ENCODE data around the gene GNG2. TPM values are rescaled to one million over a fixed set of nuclear protein-coding genes. Genes with fewer than 3 reads are reported as not detected.

The GNG2 gene
- total and polyA plus RNA-seq, 5 donors from 2014 or later, result 145 to 252 (median 203) TPM

DNA sequence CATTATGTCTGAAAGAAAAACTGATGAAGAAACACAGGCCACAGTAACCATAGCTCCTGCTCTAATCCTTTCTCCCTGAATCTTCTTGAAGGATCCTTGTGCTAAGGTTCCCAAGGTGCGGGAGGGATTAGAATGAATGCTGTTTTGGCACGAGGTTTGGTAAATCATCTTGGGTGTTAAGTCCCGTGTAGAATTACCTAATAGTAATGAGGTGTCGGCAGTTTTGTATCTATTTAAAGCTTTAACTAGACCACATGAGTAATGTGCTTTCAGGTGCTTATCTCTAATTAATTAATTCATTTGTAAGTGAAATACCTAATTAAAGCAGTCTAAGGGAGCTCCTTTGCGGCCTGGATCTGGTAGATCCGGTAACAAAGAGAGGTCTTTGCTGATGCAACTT, 53.9 kb downstream of the GNG2 start:
- Histone ChIP-seq H3K36me3 (ENCODE audit: control insufficient read depth, insufficient read depth, low read length) (peaks cover 41% of the 10 kb centered on the region), H3K4me3 (ENCODE audit: low read depth, low read length) (no peak overlapping the region), H3K9me3 (ENCODE audit: control insufficient read depth in 2 of 2, low read length in 2 of 2) (no peaks in the 10 kb centered on the region), H3K27ac (ENCODE audit: insufficient read depth, low read length, poor library complexity, severe bottlenecking) (no peak overlapping the region), H3K4me1 (ENCODE audit: control insufficient read depth, insufficient read depth, low read length, poor library complexity, severe bottlenecking) (peaks cover 37% of the 10 kb centered on the region), H3K27me3 (ENCODE audit: control insufficient read depth, insufficient read depth, low read length) (no peaks in the 10 kb centered on the region)
- H3K27me3 Mint-ChIP-seq, result no peaks in the 10 kb centered on the region
- ATAC-seq (ENCODE audit: low read depth in 2 of 2) (no peak), DNase-seq (no peak)
- H3K4me3 Mint-ChIP-seq, result no peak overlapping the region
- H3K4me1 Mint-ChIP-seq, result peaks cover 45 to 86% (median 65%) of the 10 kb centered on the region in 4 donors
- no peaks in the 10 kb centered on the region for H3K9me3 Mint-ChIP-seq
- peak overlapping the region in 2 of 3 donors; percentile 32 to 92 for H3K27ac Mint-ChIP-seq
- H3K36me3 Mint-ChIP-seq, result peaks cover 35% of the 10 kb centered on the region

DNA sequence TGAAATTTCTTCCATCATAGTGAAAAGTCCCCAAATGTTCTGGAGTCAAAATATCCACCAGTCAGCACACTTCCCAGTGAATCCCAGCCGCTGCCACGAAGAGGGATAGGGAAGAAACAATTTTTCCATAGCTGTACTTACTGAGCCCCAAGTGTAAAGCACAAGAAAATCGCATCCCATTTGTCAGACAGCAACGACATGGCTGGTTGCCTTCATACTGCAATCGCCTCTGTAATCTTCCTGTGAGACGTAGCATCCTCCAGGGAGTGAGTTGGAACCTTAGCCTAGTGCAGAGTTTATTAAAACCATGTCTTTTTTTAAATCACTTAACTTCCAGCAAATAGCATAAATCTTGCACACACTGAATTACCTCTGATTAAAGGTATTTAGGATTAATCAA, 56.8 kb downstream of the GNG2 start:
- Histone ChIP-seq H3K4me1 (ENCODE audit: control insufficient read depth, insufficient read depth, low read length, poor library complexity, severe bottlenecking) (peaks cover 30% of the 10 kb centered on the region), H3K27ac (ENCODE audit: insufficient read depth, low read length, poor library complexity, severe bottlenecking) (no peak overlapping the region), H3K9me3 (ENCODE audit: control insufficient read depth in 2 of 2, low read length in 2 of 2) (no peaks in the 10 kb centered on the region), H3K27me3 (ENCODE audit: control insufficient read depth, insufficient read depth, low read length) (no peaks in the 10 kb centered on the region), H3K4me3 (ENCODE audit: low read depth, low read length) (no peak overlapping the region), H3K36me3 (ENCODE audit: control insufficient read depth, insufficient read depth, low read length) (peaks cover 35% of the 10 kb centered on the region)
- ATAC-seq (ENCODE audit: low read depth in 2 of 2), result no peak
- Mint-ChIP-seq H3K27ac (peak overlapping the region in 2 of 3 donors; percentile 89 to 92), H3K36me3 (peaks cover 27% of the 10 kb centered on the region), H3K4me3 (no peak overlapping the region), H3K27me3 (no peaks in the 10 kb centered on the region), H3K4me1 (peaks cover 47 to 82% (median 66%) of the 10 kb centered on the region in 4 donors), H3K9me3 (no peaks in the 10 kb centered on the region)
- no peak for DNase-seq

DNA sequence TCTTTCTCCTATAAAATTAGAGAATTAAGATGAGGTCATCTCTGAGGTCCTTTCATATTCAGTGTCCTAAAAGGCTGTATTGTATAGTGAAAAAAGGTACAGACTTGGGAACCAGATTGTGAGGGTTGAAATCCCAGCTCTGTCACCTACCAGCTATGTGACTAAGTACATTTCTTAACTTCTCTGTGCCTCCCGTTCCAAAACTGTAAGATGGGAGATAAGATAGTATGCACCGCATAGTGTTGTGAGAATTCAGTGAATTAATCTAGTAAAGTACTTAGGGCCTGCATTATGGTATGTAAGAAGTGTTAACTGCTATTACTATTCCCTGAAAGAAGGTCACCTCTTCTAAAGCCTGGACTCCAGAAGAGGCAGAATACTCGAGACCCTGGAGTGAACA, 60.6 kb downstream of the GNG2 start:
- no peaks in the 10 kb centered on the region for H3K27me3 ChIP-seq (ENCODE audit: control insufficient read depth, insufficient read depth, low read length)
- no peaks in the 10 kb centered on the region for H3K9me3 ChIP-seq (ENCODE audit: control insufficient read depth in 2 of 2, low read length in 2 of 2)
- no peak overlapping the region for H3K27ac ChIP-seq (ENCODE audit: insufficient read depth, low read length, poor library complexity, severe bottlenecking)
- no peak overlapping the region for H3K4me3 ChIP-seq (ENCODE audit: low read depth, low read length)
- no peak for DNase-seq
- peaks cover 17% of the 10 kb centered on the region for H3K4me1 ChIP-seq (ENCODE audit: control insufficient read depth, insufficient read depth, low read length, poor library complexity, severe bottlenecking)
- H3K27me3 Mint-ChIP-seq, result no peaks in the 10 kb centered on the region
- H3K4me1 Mint-ChIP-seq, result peaks cover 42 to 71% (median 53%) of the 10 kb centered on the region in 4 donors
- peak overlapping the region in 1 of 3 donors; percentile 32 for H3K27ac Mint-ChIP-seq
- H3K9me3 Mint-ChIP-seq, result no peaks in the 10 kb centered on the region
- peaks cover 14% of the 10 kb centered on the region for H3K36me3 ChIP-seq (ENCODE audit: control insufficient read depth, insufficient read depth, low read length)
- ATAC-seq (ENCODE audit: low read depth in 2 of 2), result no peak
- H3K36me3 Mint-ChIP-seq, result peaks cover 15% of the 10 kb centered on the region
- H3K4me3 Mint-ChIP-seq, result no peak overlapping the region

DNA sequence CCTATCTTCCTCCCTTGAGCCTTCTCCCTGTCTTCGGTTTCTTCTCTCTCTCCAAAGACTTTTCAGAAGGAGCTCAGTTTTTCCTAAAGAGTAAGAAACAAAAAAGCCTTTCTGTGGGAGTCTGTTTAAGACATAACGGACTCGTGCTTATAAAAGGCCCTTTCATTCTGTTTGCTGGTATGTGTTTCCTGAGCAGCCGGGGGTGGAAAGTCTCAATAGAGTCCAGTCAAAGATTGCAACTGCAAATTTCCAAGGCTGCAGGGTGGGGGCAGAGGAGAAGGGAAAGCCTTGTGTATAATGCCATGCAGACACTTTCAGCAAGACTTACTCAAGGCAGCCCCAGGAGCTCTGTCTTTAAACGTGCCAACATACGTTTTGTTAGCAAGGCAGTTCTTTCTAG, 62.2 kb downstream of the GNG2 start:
- Histone ChIP-seq H3K4me3 (ENCODE audit: low read depth, low read length) (no peak overlapping the region), H3K9me3 (ENCODE audit: control insufficient read depth in 2 of 2, low read length in 2 of 2) (no peaks in the 10 kb centered on the region), H3K4me1 (ENCODE audit: control insufficient read depth, insufficient read depth, low read length, poor library complexity, severe bottlenecking) (peaks cover 17% of the 10 kb centered on the region), H3K27me3 (ENCODE audit: control insufficient read depth, insufficient read depth, low read length) (no peaks in the 10 kb centered on the region), H3K27ac (ENCODE audit: insufficient read depth, low read length, poor library complexity, severe bottlenecking) (no peak overlapping the region), H3K36me3 (ENCODE audit: control insufficient read depth, insufficient read depth, low read length) (peaks cover 7% of the 10 kb centered on the region)
- DNase-seq (no peak), ATAC-seq (ENCODE audit: low read depth in 2 of 2) (no peak)
- peak overlapping the region in 2 of 3 donors; percentile 62 to 64 for H3K27ac Mint-ChIP-seq
- no peaks in the 10 kb centered on the region for H3K9me3 Mint-ChIP-seq
- H3K36me3 Mint-ChIP-seq, result peaks cover 18% of the 10 kb centered on the region
- peak overlapping the region in 3 of 4 donors; percentile 9 to 70 (median 39) for H3K4me3 Mint-ChIP-seq
- no peaks in the 10 kb centered on the region for H3K27me3 Mint-ChIP-seq
- H3K4me1 Mint-ChIP-seq, result peaks cover 33 to 71% (median 56%) of the 10 kb centered on the region in 4 donors

DNA sequence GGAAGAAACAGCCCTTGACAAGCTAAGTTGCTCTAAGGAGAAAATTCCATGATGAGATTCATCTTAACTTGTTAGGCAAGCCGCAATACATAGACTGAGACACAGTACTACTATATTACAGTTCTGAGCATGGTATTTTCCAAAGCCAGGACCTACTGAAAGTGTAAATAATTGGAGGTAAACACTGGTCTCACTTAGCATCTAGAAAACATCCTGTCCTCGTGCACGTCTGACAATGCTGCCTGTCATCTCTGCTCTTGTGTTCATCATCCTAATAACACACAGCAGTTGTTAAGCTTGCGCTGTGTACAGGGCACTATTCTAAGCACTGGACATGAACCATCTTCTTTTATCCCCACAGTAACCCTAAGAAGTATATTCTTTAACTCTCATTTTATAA, 64.2 kb downstream of the GNG2 start:
- H3K4me3 ChIP-seq (ENCODE audit: low read depth, low read length), result peak overlapping the region; percentile 6
- no peak for ATAC-seq (ENCODE audit: low read depth in 2 of 2)
- no peaks in the 10 kb centered on the region for H3K9me3 ChIP-seq (ENCODE audit: control insufficient read depth in 2 of 2, low read length in 2 of 2)
- Mint-ChIP-seq H3K4me1 (peaks cover 37 to 79% (median 65%) of the 10 kb centered on the region in 4 donors), H3K27me3 (no peaks in the 10 kb centered on the region), H3K36me3 (peaks cover 18% of the 10 kb centered on the region), H3K4me3 (no peak overlapping the region), H3K27ac (peak overlapping the region in 1 of 3 donors; percentile 7), H3K9me3 (no peaks in the 10 kb centered on the region)
- no peaks in the 10 kb centered on the region for H3K27me3 ChIP-seq (ENCODE audit: control insufficient read depth, insufficient read depth, low read length)
- H3K36me3 ChIP-seq (ENCODE audit: control insufficient read depth, insufficient read depth, low read length), result peaks cover 23% of the 10 kb centered on the region
- no peak for DNase-seq
- peaks cover 18% of the 10 kb centered on the region for H3K4me1 ChIP-seq (ENCODE audit: control insufficient read depth, insufficient read depth, low read length, poor library complexity, severe bottlenecking)
- no peak overlapping the region for H3K27ac ChIP-seq (ENCODE audit: insufficient read depth, low read length, poor library complexity, severe bottlenecking)

DNA sequence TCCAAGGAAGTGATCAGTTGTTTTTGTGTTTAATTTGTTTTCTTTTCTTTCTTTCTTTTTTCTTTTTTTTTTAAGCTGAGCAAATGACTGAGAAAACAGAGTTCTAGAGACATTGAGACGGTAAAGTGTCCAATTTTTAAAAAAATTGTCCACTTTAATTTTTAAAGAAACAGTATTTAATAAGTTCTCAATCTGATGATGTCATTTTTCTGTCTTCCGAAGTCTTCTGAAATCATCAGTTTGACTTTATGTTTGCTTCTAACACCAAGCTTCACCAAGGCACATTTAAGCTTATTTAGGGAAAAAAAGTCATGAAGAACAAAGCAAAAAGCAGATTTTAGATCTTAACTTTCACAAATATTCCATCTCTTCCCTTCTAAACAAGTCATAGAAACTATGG, 65.6 kb downstream of the GNG2 start:
- Histone ChIP-seq H3K9me3 (ENCODE audit: control insufficient read depth in 2 of 2, low read length in 2 of 2) (no peaks in the 10 kb centered on the region), H3K36me3 (ENCODE audit: control insufficient read depth, insufficient read depth, low read length) (peaks cover 23% of the 10 kb centered on the region), H3K4me1 (ENCODE audit: control insufficient read depth, insufficient read depth, low read length, poor library complexity, severe bottlenecking) (peaks cover 31% of the 10 kb centered on the region), H3K27me3 (ENCODE audit: control insufficient read depth, insufficient read depth, low read length) (no peaks in the 10 kb centered on the region), H3K4me3 (ENCODE audit: low read depth, low read length) (no peak overlapping the region), H3K27ac (ENCODE audit: insufficient read depth, low read length, poor library complexity, severe bottlenecking) (no peak overlapping the region)
- Mint-ChIP-seq H3K4me1 (peaks cover 46 to 82% (median 68%) of the 10 kb centered on the region in 4 donors), H3K27me3 (no peaks in the 10 kb centered on the region), H3K36me3 (peaks cover 16% of the 10 kb centered on the region), H3K4me3 (no peak overlapping the region), H3K9me3 (no peaks in the 10 kb centered on the region), H3K27ac (no peak overlapping the region)
- ATAC-seq (ENCODE audit: low read depth in 2 of 2) (no peak), DNase-seq (no peak)

DNA sequence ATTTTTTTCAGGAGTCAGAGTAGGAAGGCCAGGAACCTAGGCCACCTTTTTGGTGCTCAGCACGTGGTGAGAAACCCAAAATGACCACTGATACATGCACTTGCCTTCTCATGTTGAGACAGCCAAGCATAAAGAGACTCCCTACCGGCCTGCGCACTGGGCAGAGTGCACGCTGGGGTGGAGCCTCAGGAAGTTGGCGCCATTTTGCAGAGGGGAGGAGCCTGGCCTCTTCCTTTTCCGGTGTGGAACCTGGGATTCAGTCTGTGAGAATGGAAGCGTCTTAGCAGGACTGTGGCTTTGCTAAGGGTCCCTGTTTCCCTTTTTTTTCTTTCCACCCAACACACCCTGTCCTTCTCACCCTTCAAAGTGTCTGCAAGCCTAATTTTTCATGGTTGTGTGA, 66.0 kb downstream of the GNG2 start:
- ATAC-seq (ENCODE audit: low read depth in 2 of 2) (no peak), DNase-seq (no peak)
- Histone ChIP-seq H3K27ac (ENCODE audit: insufficient read depth, low read length, poor library complexity, severe bottlenecking) (no peak overlapping the region), H3K4me3 (ENCODE audit: low read depth, low read length) (no peak overlapping the region), H3K36me3 (ENCODE audit: control insufficient read depth, insufficient read depth, low read length) (peaks cover 24% of the 10 kb centered on the region), H3K4me1 (ENCODE audit: control insufficient read depth, insufficient read depth, low read length, poor library complexity, severe bottlenecking) (peaks cover 29% of the 10 kb centered on the region), H3K9me3 (ENCODE audit: control insufficient read depth in 2 of 2, low read length in 2 of 2) (no peaks in the 10 kb centered on the region), H3K27me3 (ENCODE audit: control insufficient read depth, insufficient read depth, low read length) (no peaks in the 10 kb centered on the region)
- Mint-ChIP-seq H3K9me3 (no peaks in the 10 kb centered on the region), H3K27ac (peak overlapping the region in 1 of 3 donors; percentile 63), H3K4me3 (peak overlapping the region in 1 of 4 donors; percentile 4), H3K4me1 (peaks cover 46 to 82% (median 68%) of the 10 kb centered on the region in 4 donors), H3K27me3 (no peaks in the 10 kb centered on the region), H3K36me3 (peaks cover 20% of the 10 kb centered on the region)

DNA sequence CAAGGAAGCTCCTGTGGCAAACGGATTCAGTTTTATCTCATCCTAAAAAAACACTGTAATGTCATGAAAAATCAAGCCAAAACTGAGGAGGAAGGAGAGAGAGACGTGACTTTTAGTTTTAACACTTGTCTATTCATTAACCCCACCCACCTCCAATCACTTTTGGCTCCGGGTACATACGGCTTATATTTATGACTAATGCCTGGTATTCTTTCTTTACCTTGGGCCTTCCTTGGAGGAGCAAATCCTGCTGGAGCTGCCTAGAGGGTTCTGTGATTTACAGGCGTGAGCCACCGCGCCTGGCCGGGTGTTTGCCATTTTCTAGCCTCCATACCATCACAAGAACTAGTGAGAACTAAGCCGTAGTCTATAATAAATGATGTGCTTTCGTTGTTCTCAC, 68.2 kb downstream of the GNG2 start:
- H3K27ac Mint-ChIP-seq, result peak overlapping the region; percentile 11 to 43 (median 32)
- DNase-seq, result no peak
- Histone ChIP-seq H3K27ac (ENCODE audit: insufficient read depth, low read length, poor library complexity, severe bottlenecking) (no peak overlapping the region), H3K4me1 (ENCODE audit: control insufficient read depth, insufficient read depth, low read length, poor library complexity, severe bottlenecking) (peaks cover 17% of the 10 kb centered on the region), H3K36me3 (ENCODE audit: control insufficient read depth, insufficient read depth, low read length) (peaks cover 26% of the 10 kb centered on the region), H3K9me3 (ENCODE audit: control insufficient read depth in 2 of 2, low read length in 2 of 2) (no peaks in the 10 kb centered on the region), H3K27me3 (ENCODE audit: control insufficient read depth, insufficient read depth, low read length) (no peaks in the 10 kb centered on the region), H3K4me3 (ENCODE audit: low read depth, low read length) (no peak overlapping the region)
- H3K4me1 Mint-ChIP-seq, result peaks cover 37 to 84% (median 65%) of the 10 kb centered on the region in 4 donors
- peaks cover 0 to under 1% (median 0%) of the 10 kb centered on the region in 7 donors for H3K9me3 Mint-ChIP-seq
- no peaks in the 10 kb centered on the region for H3K27me3 Mint-ChIP-seq
- peak overlapping the region in 1 of 4 donors; percentile 26 for H3K4me3 Mint-ChIP-seq
- ATAC-seq (ENCODE audit: low read depth in 2 of 2), result no peak
- H3K36me3 Mint-ChIP-seq, result peaks cover 29% of the 10 kb centered on the region
